Muscle of arm (tissue), 12 donors: ENCODE data around the gene SAMD1. TPM values are rescaled to one million over a fixed set of nuclear protein-coding genes. Genes with fewer than 3 reads are reported as not detected.

ENCODE experiments used
- DNase-seq: peaks from one replicate; pipeline ENCODE4 v3.0.0-alpha.2; 2013
- polyA plus RNA-seq, 12 donors: library from polyadenylated mRNA; unstranded; fragments of 120-200 nt; gene quantifications; one replicate each; pipeline ENCODE4 v1.2.1, GENCODE V29; 2013; ENCODE audit not compliant: insufficient read length in 12 of 12

Gene SAMD1
- polyA plus RNA-seq, 12 donors = 24.7 to 61.1 (median 39.3) TPM; not detected in 1

GRCh38 chr19:14091813-14092462, 1.4 kb upstream of the SAMD1 start:
- DNase-seq = no peak

- peak; percentile 71 for DNase-seq
Measured at GRCh38 chr19:14091081-14091812, 696 bp upstream of the SAMD1 start.

DNA sequence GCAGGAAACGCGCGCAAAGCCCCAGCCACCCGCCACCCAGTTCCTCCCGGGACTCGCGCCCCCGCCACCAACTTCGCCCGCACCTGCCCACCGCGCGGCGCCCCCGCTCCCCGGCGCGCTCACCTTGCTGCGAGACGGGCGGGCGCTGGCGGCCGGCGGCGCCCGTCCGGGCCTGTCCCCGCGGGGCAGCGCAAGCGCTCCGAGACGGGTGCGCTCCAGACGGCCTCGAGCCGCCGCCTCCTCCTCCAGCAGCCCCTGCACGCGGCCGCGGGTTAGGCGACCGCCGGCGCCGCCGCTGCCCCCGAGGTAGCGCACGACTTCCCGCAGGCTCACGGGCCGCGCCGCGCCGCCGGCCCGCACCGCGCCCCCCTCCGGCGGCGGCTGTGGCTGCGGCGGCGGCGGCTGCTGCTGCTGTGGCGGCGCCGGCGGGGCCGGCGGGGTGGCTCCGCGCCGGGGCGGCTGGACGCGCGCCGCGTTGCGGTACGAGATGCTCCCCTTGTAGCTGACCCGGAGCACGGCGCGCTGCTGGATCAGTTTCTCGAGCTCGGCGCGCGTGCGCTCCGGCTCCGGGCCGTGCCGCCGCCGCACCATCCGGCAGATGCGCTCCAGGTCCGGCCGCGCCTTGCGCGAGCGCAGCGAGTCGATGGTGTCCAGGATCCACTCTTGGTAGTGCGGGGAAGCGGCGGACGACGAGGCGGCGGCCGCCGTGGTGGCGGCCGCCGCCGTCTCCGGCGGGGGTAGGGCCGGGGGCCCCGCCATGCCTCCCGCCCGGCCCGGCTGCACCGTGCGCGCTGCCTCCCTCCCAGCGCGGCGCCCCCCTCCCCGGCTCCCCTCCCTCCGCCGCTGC, 666 bp downstream of the SAMD1 start:
- DNase-seq = no peak

DNA sequence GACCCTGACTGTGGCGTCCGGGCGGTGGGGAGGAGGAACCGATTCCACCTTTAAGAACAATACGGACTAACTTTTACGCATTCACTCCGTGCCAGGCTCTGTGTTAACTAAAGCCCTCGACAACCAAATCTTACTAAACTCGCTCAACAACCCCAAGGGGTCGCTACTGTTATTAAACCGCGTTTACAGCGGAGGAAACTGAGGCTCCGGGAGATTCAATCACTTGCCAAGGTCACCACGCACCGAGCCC, 1.2 kb downstream of the SAMD1 start:
- DNase-seq = no peak

DNA sequence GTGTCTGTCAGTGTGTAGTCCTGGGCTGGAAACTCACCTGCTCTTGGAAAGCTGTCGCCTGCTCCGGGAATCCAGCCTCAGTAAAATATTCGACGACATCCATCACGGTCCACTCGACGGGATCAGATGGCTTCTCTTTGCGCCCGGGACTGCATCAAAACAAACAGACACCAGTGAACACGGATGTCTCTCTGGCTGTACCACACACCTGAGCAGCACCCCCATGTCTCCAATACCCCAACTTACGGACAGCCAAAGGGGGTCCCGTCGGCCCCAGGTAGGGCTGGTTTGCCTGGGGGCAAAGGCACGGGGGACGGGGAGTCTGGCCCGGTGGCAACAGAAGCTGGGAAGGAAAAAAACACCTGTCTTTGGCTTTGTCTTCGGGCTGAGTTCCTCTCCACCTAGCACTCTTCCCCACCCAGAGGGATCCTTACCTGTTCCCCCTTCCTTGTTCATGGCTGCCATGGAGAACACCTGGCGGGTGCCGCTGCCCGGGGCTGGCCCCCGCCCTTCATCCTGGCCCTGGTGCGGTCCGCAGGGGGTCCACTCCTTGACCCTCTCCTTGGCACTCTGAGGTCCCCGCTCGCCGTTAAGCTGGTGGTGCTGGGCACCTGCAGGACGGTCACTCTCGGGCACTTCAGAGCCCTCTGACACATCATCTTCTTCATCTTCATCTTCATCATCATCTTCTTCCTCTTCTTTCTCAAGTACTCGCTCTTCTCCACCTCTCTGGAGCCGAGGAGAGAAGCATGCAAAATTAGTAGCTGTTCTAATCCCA, 1.7 kb downstream of the SAMD1 start:
- no peak for DNase-seq

- no peak for DNase-seq
Measured at GRCh38 chr19:14086098-14086497, 4.5 kb downstream of the SAMD1 start.

- no peak for DNase-seq
Measured at GRCh38 chr19:14085309-14085995, 5.1 kb downstream of the SAMD1 start, which contains the start of gene C19orf67. Gene C19orf67, minus strand, starts transcription at chr19:14085783. Its CDS starts 156 bp downstream, at chr19:14085627.

DNA sequence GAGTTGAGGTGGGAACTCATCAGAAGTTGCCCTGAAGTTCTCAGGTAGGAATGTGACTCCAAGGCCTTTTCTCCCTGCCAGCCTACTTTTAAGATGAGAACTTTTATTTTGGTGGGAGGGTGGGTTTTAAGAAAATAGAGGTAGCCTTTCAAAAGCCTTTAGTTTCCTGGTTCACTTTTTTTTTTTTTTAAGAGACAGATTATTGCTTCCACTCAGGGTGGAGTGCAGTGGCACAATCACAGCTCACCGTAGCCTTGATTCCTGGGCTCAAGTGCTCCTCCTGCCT, 7.9 kb downstream of the SAMD1 start:
- no peak for DNase-seq

GRCh38 chr19:14081797-14082674, 8.5 kb downstream of the SAMD1 start:
- DNase-seq = no peak

DNA sequence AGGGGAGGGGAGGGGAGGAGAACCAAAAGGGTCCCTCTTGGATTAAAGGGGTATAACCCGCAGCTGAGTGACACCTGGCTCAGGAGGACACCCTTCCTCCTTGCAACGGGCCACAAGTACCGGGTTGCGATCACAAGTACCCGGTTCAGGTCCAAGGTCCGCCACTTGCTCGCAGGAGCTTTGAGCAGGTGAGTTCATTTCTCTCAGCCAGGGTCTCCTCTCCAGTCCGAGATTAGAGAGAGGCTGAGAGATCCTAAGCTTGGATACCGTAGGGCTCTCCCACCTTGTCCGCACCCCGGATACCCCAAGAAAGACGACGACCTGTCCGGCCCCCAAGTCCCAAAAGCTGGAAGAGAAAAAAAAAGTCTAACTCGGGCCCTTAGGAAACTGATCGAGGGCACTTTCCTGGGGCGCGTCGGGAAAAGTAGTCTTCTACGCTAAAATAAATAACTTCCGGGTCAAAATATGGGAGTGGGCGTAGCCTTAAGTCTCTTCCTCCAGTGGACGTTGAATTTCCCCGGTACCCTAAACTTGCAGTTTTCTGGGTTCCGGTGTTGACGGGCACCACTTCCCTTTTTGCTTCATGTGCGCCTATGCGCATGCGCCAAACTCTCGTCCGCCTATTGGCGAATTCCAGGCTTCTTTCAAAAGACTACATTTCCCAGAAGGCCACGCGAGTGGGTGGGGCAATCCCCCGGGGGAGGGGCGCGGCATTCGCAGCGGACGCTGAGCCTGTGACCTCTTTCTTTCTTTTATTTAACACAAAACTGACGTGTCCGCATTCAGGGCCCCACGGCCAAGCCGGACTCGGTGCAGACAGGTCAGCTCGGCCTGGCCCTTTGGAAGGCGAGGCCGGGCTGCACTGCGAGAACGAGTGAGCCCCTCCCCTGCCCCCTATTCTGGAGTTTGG, 9.4 kb downstream of the SAMD1 start:
- peak; percentile 100 for DNase-seq

- no peak for DNase-seq
Measured at GRCh38 chr19:14078411-14078810, 12.1 kb downstream of the SAMD1 start.

DNA sequence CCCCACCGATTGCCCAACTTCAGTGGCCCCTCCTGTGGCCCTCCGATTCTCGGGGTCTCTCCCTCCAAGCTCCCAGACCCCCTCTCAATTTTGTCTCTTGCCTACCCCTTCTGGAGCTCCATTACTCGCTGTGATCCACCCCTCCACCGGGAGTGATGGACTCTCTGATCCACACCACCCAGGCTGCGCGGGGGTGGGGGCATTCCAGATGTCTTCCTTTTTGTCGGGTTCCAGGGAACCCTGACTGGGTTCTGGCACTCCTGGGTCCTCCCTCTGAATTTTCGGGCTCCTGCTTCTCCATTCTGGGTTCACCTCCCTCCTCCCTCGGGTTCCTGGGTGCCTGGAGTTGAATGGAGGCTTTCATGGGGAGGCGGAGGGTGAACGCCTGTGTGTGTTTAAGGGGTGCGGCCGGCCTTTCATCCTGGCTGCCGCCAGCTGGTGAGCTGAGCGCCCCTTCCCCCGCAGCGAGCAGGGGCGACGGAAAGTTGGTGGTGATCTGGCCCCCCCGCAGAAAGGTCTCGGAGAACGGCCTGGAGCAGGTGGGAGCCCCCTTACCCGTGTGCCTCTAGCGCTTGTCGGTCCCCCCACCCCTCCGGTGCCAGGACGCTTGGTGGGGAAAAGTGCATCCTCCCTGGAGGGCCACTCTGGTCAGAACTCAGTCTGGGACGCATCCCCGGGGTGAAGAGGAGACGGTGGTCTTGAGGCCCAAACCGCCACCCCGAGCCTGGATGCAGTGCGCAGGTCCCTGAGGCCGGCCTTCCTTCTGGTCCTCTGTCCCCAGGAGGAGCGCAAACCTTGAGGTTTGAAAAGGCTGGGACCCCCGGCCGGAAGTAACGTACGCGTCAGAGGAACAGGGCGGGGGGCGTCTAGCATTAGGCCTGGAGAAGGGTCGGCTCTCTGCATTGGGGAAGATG, 16.4 kb downstream of the SAMD1 start:
- DNase-seq = no peak

- DNase-seq = peak; percentile 75
Measured at GRCh38 chr19:14073261-14073924, 17.2 kb downstream of the SAMD1 start.

DNA sequence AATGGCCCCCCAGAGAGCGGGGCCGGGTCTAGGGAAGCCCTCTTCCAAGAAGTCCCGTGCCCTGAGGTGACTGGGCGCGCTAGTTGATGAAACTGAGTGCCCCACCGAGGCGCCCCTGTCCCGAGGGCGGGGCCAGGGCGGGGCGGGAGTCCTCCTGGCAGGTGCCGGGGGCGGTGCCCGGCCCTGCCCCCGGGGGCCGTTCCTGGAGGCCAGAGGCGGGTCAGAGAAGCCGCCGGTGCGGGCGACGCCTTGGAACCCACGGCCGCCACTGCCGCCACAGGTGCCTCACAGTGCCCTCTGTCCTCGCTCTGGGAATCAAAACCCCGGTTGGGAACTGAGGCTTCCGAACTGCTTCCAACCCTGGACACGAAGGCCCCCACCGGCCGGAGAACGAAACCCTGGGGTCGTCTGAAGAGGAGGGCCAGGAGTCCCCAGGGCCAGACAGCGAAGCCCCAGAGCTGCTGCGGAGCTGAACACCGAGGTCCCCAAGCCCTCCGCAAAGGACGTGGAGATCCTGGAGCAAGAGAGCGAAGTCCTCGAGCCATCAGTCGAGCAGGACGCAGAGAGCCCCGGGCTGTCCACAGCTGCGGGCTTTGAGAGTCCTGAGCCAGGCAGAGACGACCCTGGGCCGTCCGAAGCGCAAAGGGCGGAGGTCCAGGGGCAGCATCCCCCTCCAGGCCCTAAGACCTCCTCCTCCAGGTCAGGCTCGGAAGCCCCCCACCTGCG, 17.9 kb downstream of the SAMD1 start, which contains the start of gene MISP3:
Gene MISP3 (plus strand): TSS at position 252 of the 726 bp plus-strand sequence. CDS start 524 bp downstream, outside the sequence.
- DNase-seq = no peak

DNA sequence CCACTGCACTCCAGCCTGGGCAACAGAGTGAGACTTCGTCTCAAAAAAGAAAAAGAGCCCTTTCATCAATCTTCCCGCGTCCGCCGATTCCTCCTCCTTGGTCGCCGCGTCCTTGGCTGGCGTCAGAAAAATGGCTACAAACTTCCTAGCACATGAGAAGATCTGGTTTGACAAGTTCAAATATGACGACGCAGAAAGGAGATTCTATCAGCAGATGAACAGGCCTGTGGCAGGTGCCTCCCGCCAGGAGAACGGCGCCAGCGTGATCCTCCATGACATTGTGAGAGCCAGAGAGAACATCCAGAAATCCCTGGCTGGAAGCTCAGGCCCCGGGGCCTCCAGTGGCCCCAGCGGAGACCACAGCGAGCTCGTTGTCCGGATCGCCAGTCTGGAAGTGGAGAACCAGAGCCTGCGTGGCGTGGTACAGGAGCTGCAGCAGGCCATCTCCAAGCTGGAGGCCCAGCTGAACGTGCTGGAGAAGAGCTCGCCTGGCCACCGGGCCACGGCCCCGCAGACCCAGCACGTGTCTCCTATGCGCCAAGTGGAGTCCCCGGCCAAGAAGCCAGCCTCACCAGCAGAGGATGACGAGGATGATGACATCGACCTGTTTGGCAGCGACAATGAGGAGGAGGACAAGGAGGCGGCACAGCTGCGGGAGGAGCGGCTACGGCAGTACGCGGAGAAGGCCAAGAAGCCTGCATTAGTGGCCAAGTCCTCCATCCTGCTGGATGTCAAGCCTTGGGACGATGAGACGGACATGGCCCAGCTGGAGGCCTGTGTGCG, 20.1 kb downstream of the SAMD1 start:
- DNase-seq = no peak

DNA sequence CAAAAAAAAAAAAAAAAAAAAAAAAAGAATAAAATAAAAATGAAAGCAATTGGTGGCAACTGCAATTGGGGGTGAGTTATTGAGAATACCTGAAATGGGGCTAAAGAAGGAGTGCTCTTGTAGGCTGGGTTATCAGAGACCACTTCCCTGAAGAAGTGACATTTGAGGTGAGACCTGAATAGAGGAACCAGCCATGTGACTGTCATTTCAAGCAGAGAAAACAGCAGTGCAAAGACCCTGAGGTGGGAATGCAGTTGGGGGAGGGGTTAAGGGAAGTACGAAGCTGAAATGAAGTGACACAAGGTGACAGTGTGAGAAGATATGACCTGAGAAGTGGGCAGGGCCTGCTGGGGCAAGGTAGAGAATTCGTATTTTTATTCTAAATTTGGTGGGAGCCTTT, 24.4 kb downstream of the SAMD1 start:
- DNase-seq = no peak
